NB4 (cell line): Measurements from ENCODE around the gene ZNFX1.

Experiments used
- DNase-seq: peaks from one replicate; pipeline ENCODE4 v3.0.0; 2010; ENCODE audit warnings: low read depth
- H3K4me3 ChIP-seq: one replicate; pipeline ENCODE4 v1.5.1; 2011; ENCODE audit warnings: mild to moderate bottlenecking, low read depth, low read length, moderate library complexity
- CTCF ChIP-seq: IDR thresholded peaks from one replicate; pipeline ENCODE4 v1.5.1; 2012; ENCODE audit warnings: low read depth, low read length
- MAX ChIP-seq: IDR thresholded peaks from 2 replicates; pipeline ENCODE4 v1.6.1; 2011; ENCODE audit warnings: low read depth, low read length
- MYC ChIP-seq: IDR thresholded peaks from 2 replicates; pipeline ENCODE4 v1.6.1; 2011; ENCODE audit warnings: low read depth, low read length
- POLR2A ChIP-seq: IDR thresholded peaks from 2 replicates; pipeline ENCODE4 v1.6.1; 2011; ENCODE audit warnings: mild to moderate bottlenecking; ENCODE audit not compliant: insufficient read length; ENCODE audit errors: extremely low read depth

ZNFX1 gene

GRCh38 chr20:49272654-49273053, 5.2 kb downstream of the ZNFX1 start:
- DNase-seq = no peak
- H3K4me3 ChIP-seq = no peak overlapping the region
- TF ChIP-seq CTCF (no peak), MAX (no peak), MYC (no peak), POLR2A (no peak)

GRCh38 chr20:49270736-49271135, 7.1 kb downstream of the ZNFX1 start:
- no peak for DNase-seq
- H3K4me3 ChIP-seq = no peak overlapping the region
- TF ChIP-seq POLR2A = no peak
- TF ChIP-seq MAX = no peak
- TF ChIP-seq MYC = no peak
- TF ChIP-seq CTCF = no peak

- peak overlapping the region; percentile 16 for H3K4me3 ChIP-seq
- TF ChIP-seq MAX = no peak
- DNase-seq = no peak
Observed at GRCh38 chr20:49270177-49270576, 7.7 kb downstream of the ZNFX1 start.

GRCh38 chr20:49268600-49269365, 9.1 kb downstream of the ZNFX1 start:
- peak overlapping the region; percentile 40 for H3K4me3 ChIP-seq

GRCh38 chr20:49267327-49267726, 10.5 kb downstream of the ZNFX1 start:
- no peak for DNase-seq
- peak overlapping the region; percentile 37 for H3K4me3 ChIP-seq

More at GRCh38 chr20:49268600-49269365, 9.1 kb downstream of the ZNFX1 start:
- TF ChIP-seq MAX (no peak), CTCF (no peak), POLR2A (no peak), MYC (no peak)
- DNase-seq = no peak

More at GRCh38 chr20:49267327-49267726, 10.5 kb downstream of the ZNFX1 start:
- TF ChIP-seq MAX (no peak), MYC (no peak), CTCF (no peak), POLR2A (no peak)
